ENCODE data around the gene HS1BP3. TPM values are rescaled to one million over a fixed set of nuclear protein-coding genes. Genes with fewer than 3 reads are reported as not detected.
A peak's percentile ranks its signal among the peaks of the same experiment; 100 is the strongest.

Gene HS1BP3
- total and polyA plus RNA-seq, 2 of the 13 experiments (the other 11 are each of a cell fraction or from before 2014, with no cell fraction given) = 15.2 to 22.0 TPM

DNA sequence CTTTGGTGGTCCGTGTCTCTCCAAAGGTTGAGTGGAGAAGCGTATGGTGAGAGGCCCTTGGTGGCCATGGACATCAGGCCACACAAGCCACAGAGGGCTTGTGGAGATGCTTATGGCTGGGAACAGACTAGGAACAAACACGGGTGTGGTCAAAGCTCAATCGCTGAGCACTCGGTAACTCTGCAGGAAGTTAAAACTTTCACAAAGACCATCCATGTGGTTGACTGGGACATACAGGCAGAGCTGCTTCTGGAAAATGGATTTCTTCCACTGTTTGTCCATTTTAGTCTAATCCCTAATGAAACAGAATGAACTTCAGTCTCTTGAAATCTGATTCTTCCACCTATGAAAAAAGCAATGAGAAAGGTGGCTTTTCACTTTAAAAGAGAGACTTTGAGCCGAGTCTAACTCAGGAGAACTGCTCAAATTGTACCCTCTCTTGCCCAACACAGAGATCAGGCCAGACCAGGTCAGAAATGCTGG, 33.7 kb upstream of the HS1BP3 start (continued):
- TF ChIP-seq, protein P1, sequence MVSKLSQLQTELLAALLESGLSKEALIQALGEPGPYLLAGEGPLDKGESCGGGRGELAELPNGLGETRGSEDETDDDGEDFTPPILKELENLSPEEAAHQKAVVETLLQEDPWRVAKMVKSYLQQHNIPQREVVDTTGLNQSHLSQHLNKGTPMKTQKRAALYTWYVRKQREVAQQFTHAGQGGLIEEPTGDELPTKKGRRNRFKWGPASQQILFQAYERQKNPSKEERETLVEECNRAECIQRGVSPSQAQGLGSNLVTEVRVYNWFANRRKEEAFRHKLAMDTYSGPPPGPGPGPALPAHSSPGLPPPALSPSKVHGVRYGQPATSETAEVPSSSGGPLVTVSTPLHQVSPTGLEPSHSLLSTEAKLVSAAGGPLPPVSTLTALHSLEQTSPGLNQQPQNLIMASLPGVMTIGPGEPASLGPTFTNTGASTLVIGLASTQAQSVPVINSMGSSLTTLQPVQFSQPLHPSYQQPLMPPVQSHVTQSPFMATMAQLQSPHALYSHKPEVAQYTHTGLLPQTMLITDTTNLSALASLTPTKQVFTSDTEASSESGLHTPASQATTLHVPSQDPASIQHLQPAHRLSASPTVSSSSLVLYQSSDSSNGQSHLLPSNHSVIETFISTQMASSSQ (IDR thresholded peaks at IDR 0.05; ENCODE audit: low read depth) = peak; percentile 16; the same call in 1 of the 2 replicates
- TF ChIP-seq, protein P1 (CRISPR knock-in tag; IDR thresholded peaks at IDR 0.05; ENCODE audit: borderline replicate concordance) = peak; percentile 36; the same call in 1 of the 2 replicates
- peak; percentile 38; the same call in 1 of the 2 replicates for TF ChIP-seq ZNF614 (CRISPR knock-in tag; IDR thresholded peaks at IDR 0.05; ENCODE audit: borderline replicate concordance)
- TF ChIP-seq ZNF792 (CRISPR knock-in tag; IDR thresholded peaks at IDR 0.05) = no peak
- TF ChIP-seq, protein P2, sequence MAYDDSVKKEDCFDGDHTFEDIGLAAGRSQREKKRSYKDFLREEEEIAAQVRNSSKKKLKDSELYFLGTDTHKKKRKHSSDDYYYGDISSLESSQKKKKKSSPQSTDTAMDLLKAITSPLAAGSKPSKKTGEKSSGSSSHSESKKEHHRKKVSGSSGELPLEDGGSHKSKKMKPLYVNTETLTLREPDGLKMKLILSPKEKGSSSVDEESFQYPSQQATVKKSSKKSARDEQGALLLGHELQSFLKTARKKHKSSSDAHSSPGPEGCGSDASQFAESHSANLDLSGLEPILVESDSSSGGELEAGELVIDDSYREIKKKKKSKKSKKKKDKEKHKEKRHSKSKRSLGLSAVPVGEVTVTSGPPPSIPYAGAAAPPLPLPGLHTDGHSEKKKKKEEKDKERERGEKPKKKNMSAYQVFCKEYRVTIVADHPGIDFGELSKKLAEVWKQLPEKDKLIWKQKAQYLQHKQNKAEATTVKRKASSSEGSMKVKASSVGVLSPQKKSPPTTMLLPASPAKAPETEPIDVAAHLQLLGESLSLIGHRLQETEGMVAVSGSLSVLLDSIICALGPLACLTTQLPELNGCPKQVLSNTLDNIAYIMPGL (CRISPR knock-in tag; IDR thresholded peaks at IDR 0.05; ENCODE audit: borderline replicate concordance in 1 of 2, low read depth in 1 of 2) = no peak
- TF ChIP-seq, protein P3, sequence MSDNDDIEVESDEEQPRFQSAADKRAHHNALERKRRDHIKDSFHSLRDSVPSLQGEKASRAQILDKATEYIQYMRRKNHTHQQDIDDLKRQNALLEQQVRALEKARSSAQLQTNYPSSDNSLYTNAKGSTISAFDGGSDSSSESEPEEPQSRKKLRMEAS (IDR thresholded peaks at IDR 0.05) = peak; percentile 67; the same call in 1 of the 2 replicates
- TF ChIP-seq BORCS8-MEF2B (CRISPR knock-in tag; IDR thresholded peaks at IDR 0.05) = peak; percentile 23; the same call in 1 of the 2 replicates
- no peak for TF ChIP-seq PHF5A (CRISPR knock-in tag; IDR thresholded peaks at IDR 0.05; ENCODE audit: low read depth, unreplicated experiment)
- TF ChIP-seq ZNF850 (CRISPR knock-in tag; conservative IDR thresholded peaks at IDR 0.05) = no peak
- TF ChIP-seq ZC3H4 (CRISPR knock-in tag; IDR thresholded peaks at IDR 0.05; ENCODE audit: borderline replicate concordance) = no peak
- TF ChIP-seq ZNF292 (CRISPR knock-in tag; IDR thresholded peaks at IDR 0.05; ENCODE audit: borderline replicate concordance, low read depth) = peak; percentile 40; the same call in 1 of the 2 replicates
- TF ChIP-seq, protein P4, sequence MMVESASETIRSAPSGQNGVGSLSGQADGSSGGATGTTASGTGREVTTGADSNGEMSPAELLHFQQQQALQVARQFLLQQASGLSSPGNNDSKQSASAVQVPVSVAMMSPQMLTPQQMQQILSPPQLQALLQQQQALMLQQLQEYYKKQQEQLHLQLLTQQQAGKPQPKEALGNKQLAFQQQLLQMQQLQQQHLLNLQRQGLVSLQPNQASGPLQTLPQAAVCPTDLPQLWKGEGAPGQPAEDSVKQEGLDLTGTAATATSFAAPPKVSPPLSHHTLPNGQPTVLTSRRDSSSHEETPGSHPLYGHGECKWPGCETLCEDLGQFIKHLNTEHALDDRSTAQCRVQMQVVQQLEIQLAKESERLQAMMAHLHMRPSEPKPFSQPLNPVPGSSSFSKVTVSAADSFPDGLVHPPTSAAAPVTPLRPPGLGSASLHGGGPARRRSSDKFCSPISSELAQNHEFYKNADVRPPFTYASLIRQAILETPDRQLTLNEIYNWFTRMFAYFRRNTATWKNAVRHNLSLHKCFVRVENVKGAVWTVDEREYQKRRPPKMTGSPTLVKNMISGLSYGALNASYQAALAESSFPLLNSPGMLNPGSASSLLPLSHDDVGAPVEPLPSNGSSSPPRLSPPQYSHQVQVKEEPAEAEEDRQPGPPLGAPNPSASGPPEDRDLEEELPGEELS (CRISPR knock-in tag; IDR thresholded peaks at IDR 0.05) = peak; percentile 27; the same call in 1 of the 2 replicates
- no peak for TF ChIP-seq U2AF1 (optimal IDR thresholded peaks at IDR 0.05; ENCODE audit: low read depth, low read length)
- peak; percentile 66 for TF ChIP-seq ZNF629 (CRISPR knock-in tag; conservative IDR thresholded peaks at IDR 0.05)
- TF ChIP-seq, protein P5, sequence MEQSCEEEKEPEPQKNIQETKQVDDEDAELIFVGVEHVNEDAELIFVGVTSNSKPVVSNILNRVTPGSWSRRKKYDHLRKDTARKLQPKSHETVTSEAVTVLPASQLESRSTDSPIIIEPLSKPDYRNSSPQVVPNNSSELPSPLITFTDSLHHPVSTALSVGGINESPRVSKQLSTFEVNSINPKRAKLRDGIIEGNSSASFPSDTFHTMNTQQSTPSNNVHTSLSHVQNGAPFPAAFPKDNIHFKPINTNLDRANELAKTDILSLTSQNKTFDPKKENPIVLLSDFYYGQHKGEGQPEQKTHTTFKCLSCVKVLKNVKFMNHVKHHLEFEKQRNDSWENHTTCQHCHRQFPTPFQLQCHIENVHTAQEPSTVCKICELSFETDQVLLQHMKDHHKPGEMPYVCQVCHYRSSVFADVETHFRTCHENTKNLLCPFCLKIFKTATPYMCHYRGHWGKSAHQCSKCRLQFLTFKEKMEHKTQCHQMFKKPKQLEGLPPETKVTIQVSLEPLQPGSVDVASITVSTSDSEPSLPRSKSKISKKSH (CRISPR knock-in tag; IDR thresholded peaks at IDR 0.05; ENCODE audit: borderline replicate concordance) = no peak
- TF ChIP-seq, protein P6, sequence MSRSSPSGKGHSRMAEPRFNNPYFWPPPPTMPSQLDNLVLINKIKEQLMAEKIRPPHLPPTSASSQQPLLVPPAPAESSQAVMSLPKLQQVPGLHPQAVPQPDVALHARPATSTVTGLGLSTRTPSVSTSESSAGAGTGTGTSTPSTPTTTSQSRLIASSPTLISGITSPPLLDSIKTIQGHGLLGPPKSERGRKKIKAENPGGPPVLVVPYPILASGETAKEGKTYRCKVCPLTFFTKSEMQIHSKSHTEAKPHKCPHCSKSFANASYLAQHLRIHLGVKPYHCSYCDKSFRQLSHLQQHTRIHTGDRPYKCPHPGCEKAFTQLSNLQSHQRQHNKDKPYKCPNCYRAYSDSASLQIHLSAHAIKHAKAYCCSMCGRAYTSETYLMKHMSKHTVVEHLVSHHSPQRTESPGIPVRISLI (CRISPR knock-in tag; IDR thresholded peaks at IDR 0.05; ENCODE audit: borderline replicate concordance) = peak; percentile 84
- peak; percentile 33; the same call in 1 of the 2 replicates for TF ChIP-seq ZNF441 (CRISPR knock-in tag; IDR thresholded peaks at IDR 0.05; ENCODE audit: borderline replicate concordance)

Measured in HepG2 (cell line).